Neuronal stem cell (in vitro differentiated cells): ENCODE results near the gene SERPINI1.

Experiments used
- DNase-seq: peaks from one replicate; pipeline ENCODE4 v3.0.0-alpha.2; 2013; ENCODE audit warnings: low spot score
- H2AFZ ChIP-seq: one replicate; pipeline ENCODE4 v1.6.1; 2013; ENCODE audit warnings: mild to moderate bottlenecking, low read length, inconsistent platforms
- H2AK5ac ChIP-seq: 2 replicates; pipeline ENCODE4 v1.6.1; 2013; ENCODE audit warnings: low read depth, mild to moderate bottlenecking, inconsistent platforms, low read length, moderate library complexity, mixed read lengths
- H2BK120ac ChIP-seq: 2 replicates; pipeline ENCODE4 v1.6.1; 2013; ENCODE audit warnings: low read depth, mild to moderate bottlenecking, inconsistent platforms, low read length, moderate library complexity, mixed read lengths
- H2BK12ac ChIP-seq: one replicate; pipeline ENCODE4 v1.6.1; 2013; ENCODE audit warnings: low read length, inconsistent platforms
- H2BK15ac ChIP-seq: 2 replicates; pipeline ENCODE4 v1.6.1; 2013; ENCODE audit warnings: mild to moderate bottlenecking, low read length, inconsistent platforms, mixed read lengths
- H2BK5ac ChIP-seq: one replicate; pipeline ENCODE4 v1.6.1; 2013; ENCODE audit warnings: inconsistent platforms, mild to moderate bottlenecking, low read length, moderate library complexity
- H3K14ac ChIP-seq: one replicate; pipeline ENCODE4 v1.6.1; 2013; ENCODE audit warnings: low read length, inconsistent platforms
- H3K18ac ChIP-seq: 2 replicates; pipeline ENCODE4 v1.6.1; 2013; ENCODE audit warnings: low read length, inconsistent platforms
- H3K23ac ChIP-seq: 2 replicates; pipeline ENCODE4 v1.6.1; 2013; ENCODE audit warnings: low read depth, mild to moderate bottlenecking, mixed read lengths, low read length, inconsistent platforms; ENCODE audit not compliant: poor library complexity
- H3K27ac ChIP-seq: replicated peaks from 3 replicates; pipeline ENCODE4 v1.5.1; 2013; ENCODE audit warnings: low read length, inconsistent platforms
- H3K27me3 ChIP-seq, 3 experiments: 2 replicates each; pipeline ENCODE4 v1.6.1; 2013; ENCODE audit warnings: low read length in 3 of 3, mild to moderate bottlenecking in 2 of 3, inconsistent platforms in 1 of 3, low read depth in 1 of 3, mixed read lengths in 1 of 3, moderate library complexity in 1 of 3; ENCODE audit not compliant: control insufficient read depth in 3 of 3, insufficient read depth in 3 of 3
- H3K36me3 ChIP-seq, 2 donors: replicated peaks in 1 of 2; 2 replicates each; pipeline ENCODE4 v1.6.1; 2013; ENCODE audit warnings: low read length in 2 of 2; ENCODE audit not compliant: control insufficient read depth in 2 of 2, insufficient read depth in 2 of 2
- H3K4ac ChIP-seq: 2 replicates; pipeline ENCODE4 v1.6.1; 2013; ENCODE audit warnings: inconsistent platforms, mild to moderate bottlenecking, low read length, moderate library complexity
- H3K4me1 ChIP-seq, 2 donors: 1 replicate in 1 of 2; 2 replicates in 1 of 2; pipeline ENCODE4 v1.6.1; 2013; ENCODE audit warnings: low read length in 2 of 2, low read depth in 1 of 2; ENCODE audit not compliant: control insufficient read depth in 2 of 2, insufficient read depth in 1 of 2
- H3K4me2 ChIP-seq: one replicate; pipeline ENCODE4 v1.6.1; 2013; ENCODE audit warnings: mild to moderate bottlenecking, low read length, inconsistent platforms; ENCODE audit not compliant: insufficient read depth, poor library complexity, severe bottlenecking
- H3K4me3 ChIP-seq, 2 donors: 2 replicates each; pipeline ENCODE4 v1.5.1; 2013; ENCODE audit warnings: low read length in 2 of 2, mild to moderate bottlenecking in 2 of 2, inconsistent platforms in 1 of 2, moderate library complexity in 1 of 2
- H3K79me1 ChIP-seq: one replicate; pipeline ENCODE4 v1.6.1; 2013; ENCODE audit warnings: low read depth, mild to moderate bottlenecking, inconsistent platforms, low read length, moderate library complexity
- H3K9ac ChIP-seq: one replicate; pipeline ENCODE4 v1.6.1; 2013; ENCODE audit warnings: mild to moderate bottlenecking, low read depth, low read length, inconsistent platforms; ENCODE audit not compliant: poor library complexity
- H3K9me3 ChIP-seq, 2 donors: replicated peaks in 1 of 2; 2 replicates each; pipeline versions ENCODE3 to v1.6.1; 2013; ENCODE audit warnings: low read length in 2 of 2, mild to moderate bottlenecking in 2 of 2, inconsistent platforms in 1 of 2, low read depth in 1 of 2, mixed read lengths in 1 of 2, moderate library complexity in 1 of 2; ENCODE audit not compliant: control insufficient read depth in 2 of 2, insufficient read depth in 1 of 2
- H4K8ac ChIP-seq: one replicate; pipeline ENCODE4 v1.6.1; 2013; ENCODE audit warnings: low read depth, mild to moderate bottlenecking, inconsistent platforms, low read length, moderate library complexity
- H4K91ac ChIP-seq: one replicate; pipeline ENCODE4 v1.6.1; 2013; ENCODE audit warnings: low read length, low read depth, mild to moderate bottlenecking, inconsistent platforms; ENCODE audit not compliant: poor library complexity
- WGBS, 2 donors: extraction: QIAGEN DNeasy Blood & Tissue Kit; methylation state at CpG; one replicate each; pipeline ENCODE4 v1.1.7; 2013; ENCODE audit warnings: missing lambda C conversion rate in 2 of 2, mixed read lengths in 1 of 2; ENCODE audit not compliant: insufficient read length in 2 of 2, insufficient replicate concordance in 1 of 2; ENCODE audit errors: extremely low coverage in 2 of 2; 5-methylcytosine and 5-hydroxymethylcytosine counted together

SERPINI1 gene

DNA sequence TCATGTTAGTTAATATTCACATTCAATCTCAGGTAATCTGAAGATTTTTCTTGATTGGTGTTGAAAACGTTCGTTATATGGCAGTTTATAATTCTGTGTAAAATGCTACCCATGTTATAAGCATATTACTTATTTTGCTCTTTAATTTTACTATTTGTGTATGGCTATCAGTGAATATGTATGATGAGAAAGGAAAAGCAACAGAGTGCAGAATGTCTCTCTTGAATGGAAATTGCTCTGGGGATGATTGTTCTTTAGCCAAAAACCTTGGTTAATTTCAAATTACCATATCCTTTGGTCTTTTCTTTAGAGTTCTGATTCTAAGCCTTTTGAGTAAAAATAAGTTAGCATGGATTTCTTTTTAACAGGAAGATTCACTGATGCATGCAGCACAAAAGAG lies 2.5 kb downstream of the SERPINI1 start:
- Histone ChIP-seq H2BK12ac (no peak overlapping the region), H2BK120ac (no peak overlapping the region), H3K23ac (no peak overlapping the region), H3K27me3 (no peaks in the 10 kb centered on the region), H3K4me2 (no peak overlapping the region), H2BK15ac (no peak overlapping the region), H2AFZ (no peak overlapping the region), H2AK5ac (no peak overlapping the region), H3K79me1 (no peaks in the 10 kb centered on the region), H3K9ac (no peak overlapping the region), H4K8ac (no peak overlapping the region), H3K4me1 (peaks cover 2% of the 10 kb centered on the region in 2 donors), H3K36me3 (no peaks in the 10 kb centered on the region), H3K4ac (no peak overlapping the region), H3K18ac (no peak overlapping the region), H2BK5ac (no peak overlapping the region), H3K4me3 (no peak overlapping the region), H3K9me3 (no peaks in the 10 kb centered on the region), H3K27ac (no peak overlapping the region), H4K91ac (no peak overlapping the region), H3K14ac (no peak overlapping the region)
- no peak for DNase-seq
- WGBS, 2 donors = no CpG with 5 or more reads among the region's 2 CpGs

DNA sequence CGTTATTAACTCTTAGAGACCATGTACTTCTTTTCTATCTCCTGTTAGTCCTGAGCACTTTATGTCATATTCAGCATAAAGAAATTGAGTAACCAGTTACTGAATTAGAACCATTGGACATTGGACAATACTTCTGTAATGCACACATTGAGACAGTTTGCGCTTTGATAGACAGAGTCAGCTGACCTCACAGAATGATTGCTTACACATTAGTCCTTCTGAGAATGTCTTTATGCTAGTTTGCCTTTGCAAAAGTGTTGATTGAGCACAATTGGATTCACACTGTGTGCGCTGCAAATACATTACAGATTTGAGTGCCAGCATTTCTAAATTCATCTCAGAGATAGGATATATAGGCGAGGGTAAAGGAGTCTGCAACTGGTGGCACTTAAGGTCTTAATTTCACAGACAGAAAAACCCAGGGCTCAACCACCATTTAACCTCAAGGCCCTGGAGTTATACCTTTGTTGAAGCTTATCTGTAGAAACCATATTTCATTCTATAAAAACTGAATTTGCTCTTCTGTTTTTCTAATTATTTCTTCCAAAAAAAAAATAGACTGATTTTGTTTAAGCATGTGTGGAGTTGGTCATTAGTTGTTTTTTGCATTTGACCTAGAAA lies 3.8 kb downstream of the SERPINI1 start:
- Histone ChIP-seq H4K8ac (no peak overlapping the region), H3K4me1 (peaks cover 0 to 2% of the 10 kb centered on the region in 2 donors), H2BK12ac (no peak overlapping the region), H2AFZ (no peak overlapping the region), H3K23ac (no peak overlapping the region), H3K27me3 (no peaks in the 10 kb centered on the region), H3K36me3 (no peaks in the 10 kb centered on the region), H3K27ac (no peak overlapping the region), H3K79me1 (no peaks in the 10 kb centered on the region), H3K9ac (no peak overlapping the region), H2AK5ac (no peak overlapping the region), H4K91ac (no peak overlapping the region), H3K18ac (no peak overlapping the region), H3K4me3 (no peak overlapping the region), H3K9me3 (no peaks in the 10 kb centered on the region), H3K4ac (no peak overlapping the region), H2BK15ac (no peak overlapping the region), H3K14ac (no peak overlapping the region), H2BK120ac (no peak overlapping the region), H3K4me2 (no peak overlapping the region), H2BK5ac (no peak overlapping the region)
- no peak for DNase-seq
- WGBS, 2 donors = no CpG with 5 or more reads among the region's 4 CpGs

DNA sequence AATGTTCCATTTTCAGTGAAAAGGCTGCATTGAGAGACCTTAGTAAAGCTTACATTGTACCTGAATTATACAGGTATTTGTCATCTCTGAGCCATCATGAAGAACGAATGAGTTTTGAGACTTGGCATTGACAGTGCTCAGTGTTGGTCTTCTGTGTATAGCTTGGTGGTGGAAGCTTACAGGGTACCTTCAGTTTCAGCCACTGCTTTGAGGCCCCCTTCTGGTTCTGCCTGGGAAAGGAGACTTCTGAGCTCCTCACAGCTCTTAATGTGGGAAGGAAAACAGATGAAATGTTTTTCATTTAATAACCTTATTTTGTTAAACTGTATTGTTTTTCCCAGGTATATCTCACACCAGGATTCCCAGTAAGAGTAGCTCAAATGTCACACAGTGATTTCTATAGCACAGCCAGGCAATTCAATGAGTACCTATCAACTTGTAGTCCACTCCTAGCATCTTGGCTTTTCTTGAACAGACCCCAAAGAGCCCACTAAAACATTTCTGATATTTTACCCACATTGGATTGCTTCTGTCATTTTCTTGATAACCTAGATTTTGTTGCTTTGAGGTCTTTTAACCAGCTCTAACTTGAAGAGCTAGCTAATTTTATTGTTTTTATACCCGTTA lies 5.6 kb downstream of the SERPINI1 start:
- no peak overlapping the region for H3K4me2 ChIP-seq
- no peak overlapping the region for H3K27ac ChIP-seq
- H3K4me3 ChIP-seq = no peak overlapping the region
- no peak for DNase-seq
- no peak overlapping the region for H2AK5ac ChIP-seq
- no peak overlapping the region for H3K9ac ChIP-seq
- no CpG with 5 or more reads among the region's 2 CpGs for WGBS, 2 donors
- H3K36me3 ChIP-seq = no peaks in the 10 kb centered on the region
- H3K27me3 ChIP-seq = no peaks in the 10 kb centered on the region
- no peak overlapping the region for H3K18ac ChIP-seq
- H4K8ac ChIP-seq = no peak overlapping the region
- H2BK5ac ChIP-seq = no peak overlapping the region
- H3K79me1 ChIP-seq = no peaks in the 10 kb centered on the region
- no peak overlapping the region for H2BK12ac ChIP-seq
- no peak overlapping the region for H2AFZ ChIP-seq
- no peak overlapping the region for H2BK120ac ChIP-seq
- peaks cover 0 to 2% of the 10 kb centered on the region in 2 donors for H3K4me1 ChIP-seq
- no peak overlapping the region for H3K4ac ChIP-seq
- H3K9me3 ChIP-seq = no peaks in the 10 kb centered on the region
- no peak overlapping the region for H3K14ac ChIP-seq
- H2BK15ac ChIP-seq = no peak overlapping the region
- H3K23ac ChIP-seq = no peak overlapping the region
- no peak overlapping the region for H4K91ac ChIP-seq

GRCh38 chr3:167742338-167742737 lies 6.8 kb downstream of the SERPINI1 start:
- Histone ChIP-seq H3K27ac (no peak overlapping the region), H2BK15ac (no peak overlapping the region), H3K23ac (no peak overlapping the region), H3K79me1 (no peaks in the 10 kb centered on the region), H3K4me3 (no peak overlapping the region), H3K4me1 (no peaks in the 10 kb centered on the region), H3K27me3 (no peaks in the 10 kb centered on the region), H3K4ac (no peak overlapping the region), H3K4me2 (no peak overlapping the region), H3K36me3 (no peaks in the 10 kb centered on the region), H2BK5ac (no peak overlapping the region), H3K14ac (no peak overlapping the region), H2BK120ac (no peak overlapping the region), H4K8ac (no peak overlapping the region), H3K9ac (no peak overlapping the region), H4K91ac (no peak overlapping the region), H2BK12ac (no peak overlapping the region), H3K9me3 (no peaks in the 10 kb centered on the region), H2AFZ (no peak overlapping the region), H2AK5ac (no peak overlapping the region), H3K18ac (no peak overlapping the region)
- no CpG with 5 or more reads among the region's 2 CpGs for WGBS, 2 donors
- no peak for DNase-seq
